ENCODE results near the gene RAET1G.
A peak's percentile ranks its signal among the peaks of the same experiment; 100 is the strongest.
"Not testable (repeated sequence)": the region's sequence is repeated elsewhere in the genome, so short reads cannot be mapped to it uniquely, and the experiment has no call there.

RAET1G gene

GRCh38 chr6:149909701-149910470 lies 13.0 kb downstream of the RAET1G start:
- DNase-seq = no peak

GRCh38 chr6:149908480-149908879 lies 14.4 kb downstream of the RAET1G start:
- DNase-seq = not testable (repeated sequence)

- DNase-seq = no peak
These were observed 15.6 kb downstream of the RAET1G start for GRCh38 chr6:149907317-149907716.

- no peak for DNase-seq
These were observed 16.5 kb downstream of the RAET1G start for GRCh38 chr6:149906405-149906804.

GRCh38 chr6:149905911-149906371 lies 17.0 kb downstream of the RAET1G start:
- no peak for DNase-seq

- no peak for DNase-seq
These were observed 17.5 kb downstream of the RAET1G start for GRCh38 chr6:149905371-149905910.

GRCh38 chr6:149904661-149905370 lies 18.1 kb downstream of the RAET1G start:
- no peak for DNase-seq

- DNase-seq = no peak
These were observed 18.8 kb downstream of the RAET1G start for GRCh38 chr6:149903938-149904611.

- no peak for DNase-seq
These were observed 21.3 kb downstream of the RAET1G start for GRCh38 chr6:149901444-149902140.

GRCh38 chr6:149900620-149901443 lies 22.1 kb downstream of the RAET1G start:
- DNase-seq = no peak

- no peak for DNase-seq
These were observed 22.8 kb downstream of the RAET1G start for GRCh38 chr6:149899926-149900619.

- no peak for DNase-seq
These were observed 23.4 kb downstream of the RAET1G start for GRCh38 chr6:149899486-149899885.

GRCh38 chr6:149898966-149899365 lies 24.0 kb downstream of the RAET1G start:
- no peak for DNase-seq

- DNase-seq = peak; percentile 65
These were observed 24.8 kb downstream of the RAET1G start, which contains the start of gene RAET1E for GRCh38 chr6:149897855-149898744. TSS of gene RAET1E (minus strand) at chr6:149898113. CDS start at chr6:149890901, 7,212 bp downstream.

- no peak for DNase-seq
These were observed 25.8 kb downstream of the RAET1G start for GRCh38 chr6:149897015-149897697.

- DNase-seq = peak; percentile 43
These were observed 26.4 kb downstream of the RAET1G start for GRCh38 chr6:149896491-149896890.

GRCh38 chr6:149895833-149896271 lies 27.1 kb downstream of the RAET1G start:
- DNase-seq = peak; percentile 92

- peak; percentile 40 for DNase-seq
These were observed 27.8 kb downstream of the RAET1G start for GRCh38 chr6:149895048-149895590.

GRCh38 chr6:149891864-149892263 lies 31.1 kb downstream of the RAET1G start:
- not testable (repeated sequence) for DNase-seq
